ENCODE data around the gene CACFD1. TPM values are rescaled to one million over a fixed set of nuclear protein-coding genes. Genes with fewer than 3 reads are reported as not detected.

Gene CACFD1
- total RNA-seq, 1 experiment from 2014 or later: 10.6 TPM

DNA sequence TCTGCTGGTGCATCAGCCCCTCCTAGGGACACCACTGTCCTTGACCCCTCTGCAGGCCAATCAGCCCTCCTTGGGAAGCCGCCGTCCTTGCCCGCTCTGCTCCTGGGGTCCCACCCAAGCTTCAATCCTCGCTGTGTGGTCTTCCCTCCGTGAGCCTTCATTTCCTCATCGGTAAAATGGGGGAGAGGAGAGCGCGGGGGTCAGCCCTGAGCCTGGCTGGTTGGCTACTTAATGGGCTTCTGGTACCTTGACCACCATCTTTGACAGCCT is 31.8 kb downstream of the CACFD1 start:
- H3K36me3 ChIP-seq (ENCODE audit: insufficient read depth, low read length, poor library complexity, severe bottlenecking): no peaks in the 10 kb centered on the region
- ChIA-PET POLR2A (ENCODE audit: low non-redundant PET) (no interaction called here), CTCF (no interaction called here)
- intact Hi-C loops (cut with micrococcal nuclease; ENCODE audit: unreplicated experiment): no loop called here
- BruUV-seq (replicated peaks): no TSS peak
- no peak for DNase-seq (ENCODE audit: low spot score)
- no peaks in the 10 kb centered on the region for H3K4me1 ChIP-seq (ENCODE audit: insufficient read depth, low read length, poor library complexity, severe bottlenecking)
- H3K9me3 ChIP-seq (ENCODE audit: low read depth, low read length, poor library complexity, severe bottlenecking): no peaks in the 10 kb centered on the region
- H3K27me3 ChIP-seq (replicated peaks; ENCODE audit: insufficient read depth, low read depth, low read length, poor library complexity): no peaks in the 10 kb centered on the region
- H3K27ac ChIP-seq (ENCODE audit: low read depth, low read length, poor library complexity, severe bottlenecking): no peak overlapping the region
- no peak overlapping the region for H3K4me3 ChIP-seq (ENCODE audit: low read depth, low read length, poor library complexity, severe bottlenecking)
- TF ChIP-seq, protein P1, sequence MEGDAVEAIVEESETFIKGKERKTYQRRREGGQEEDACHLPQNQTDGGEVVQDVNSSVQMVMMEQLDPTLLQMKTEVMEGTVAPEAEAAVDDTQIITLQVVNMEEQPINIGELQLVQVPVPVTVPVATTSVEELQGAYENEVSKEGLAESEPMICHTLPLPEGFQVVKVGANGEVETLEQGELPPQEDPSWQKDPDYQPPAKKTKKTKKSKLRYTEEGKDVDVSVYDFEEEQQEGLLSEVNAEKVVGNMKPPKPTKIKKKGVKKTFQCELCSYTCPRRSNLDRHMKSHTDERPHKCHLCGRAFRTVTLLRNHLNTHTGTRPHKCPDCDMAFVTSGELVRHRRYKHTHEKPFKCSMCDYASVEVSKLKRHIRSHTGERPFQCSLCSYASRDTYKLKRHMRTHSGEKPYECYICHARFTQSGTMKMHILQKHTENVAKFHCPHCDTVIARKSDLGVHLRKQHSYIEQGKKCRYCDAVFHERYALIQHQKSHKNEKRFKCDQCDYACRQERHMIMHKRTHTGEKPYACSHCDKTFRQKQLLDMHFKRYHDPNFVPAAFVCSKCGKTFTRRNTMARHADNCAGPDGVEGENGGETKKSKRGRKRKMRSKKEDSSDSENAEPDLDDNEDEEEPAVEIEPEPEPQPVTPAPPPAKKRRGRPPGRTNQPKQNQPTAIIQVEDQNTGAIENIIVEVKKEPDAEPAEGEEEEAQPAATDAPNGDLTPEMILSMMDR (conservative IDR thresholded peaks at IDR 0.05; ENCODE audit: low read depth, low read length): no peak
- TF ChIP-seq EZH2 (IDR thresholded peaks at IDR 0.05; ENCODE audit: borderline replicate concordance, low read depth, low read length, poor library complexity, severe bottlenecking): no peak

DNA sequence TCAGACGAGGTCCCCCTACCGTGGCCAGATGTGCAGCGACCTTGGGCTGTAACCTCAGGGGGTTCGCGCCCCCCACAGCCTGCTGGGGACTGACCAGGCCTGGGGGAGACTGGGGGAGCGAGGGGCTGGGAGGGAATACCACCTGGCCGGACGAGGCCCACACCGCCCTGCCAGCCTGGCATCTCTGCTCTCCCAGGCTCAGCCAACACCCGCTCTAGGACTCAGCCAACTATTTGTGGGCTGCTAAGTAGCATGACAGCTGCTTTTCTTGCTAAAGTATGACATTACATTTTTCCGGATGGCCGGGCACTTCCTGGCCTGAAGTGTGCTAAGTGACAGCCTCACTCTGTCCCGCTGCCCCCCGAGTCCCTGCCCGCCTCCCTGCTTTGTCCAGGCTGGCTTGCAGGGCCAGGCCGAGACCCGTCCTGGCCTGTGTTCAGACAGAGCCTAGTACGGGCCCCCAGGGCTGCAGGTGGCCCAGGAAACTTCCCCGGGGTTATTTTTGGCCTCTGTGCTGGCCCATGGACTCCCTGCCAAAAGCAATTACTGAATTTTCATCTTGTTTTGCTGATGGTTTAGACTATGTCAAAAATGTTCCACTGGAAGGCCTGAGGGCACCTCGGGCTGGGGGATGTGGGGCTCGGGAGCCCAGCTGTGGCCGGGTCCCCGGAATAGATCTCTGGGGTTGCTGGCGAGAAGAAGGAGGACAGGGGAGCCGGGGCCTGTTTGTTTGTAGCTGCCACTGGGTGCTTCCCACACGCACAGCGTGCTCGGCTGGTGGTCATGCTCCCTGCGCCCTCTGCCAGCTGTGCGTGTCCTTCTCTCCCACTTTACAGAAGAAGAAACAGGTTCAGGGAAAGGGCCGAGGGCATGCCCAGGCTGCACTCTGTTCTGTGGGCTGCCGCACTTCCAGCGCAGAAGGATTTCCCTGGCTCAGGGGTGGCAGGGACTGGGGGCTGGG is 32.6 kb downstream of the CACFD1 start:
- H3K4me1 ChIP-seq (ENCODE audit: insufficient read depth, low read length, poor library complexity, severe bottlenecking): no peaks in the 10 kb centered on the region
- POLR2A ChIA-PET (ENCODE audit: low non-redundant PET): no interaction called here
- no peaks in the 10 kb centered on the region for H3K36me3 ChIP-seq (ENCODE audit: insufficient read depth, low read length, poor library complexity, severe bottlenecking)
- peak; percentile 20 for DNase-seq (ENCODE audit: low spot score)
- CTCF ChIA-PET: no interaction called here
- H3K4me3 ChIP-seq (ENCODE audit: low read depth, low read length, poor library complexity, severe bottlenecking): no peak overlapping the region
- no peak overlapping the region for H3K27ac ChIP-seq (ENCODE audit: low read depth, low read length, poor library complexity, severe bottlenecking)
- no peaks in the 10 kb centered on the region for H3K27me3 ChIP-seq (replicated peaks; ENCODE audit: insufficient read depth, low read depth, low read length, poor library complexity)
- no peaks in the 10 kb centered on the region for H3K9me3 ChIP-seq (ENCODE audit: low read depth, low read length, poor library complexity, severe bottlenecking)
- no peak for TF ChIP-seq EZH2 (IDR thresholded peaks at IDR 0.05; ENCODE audit: borderline replicate concordance, low read depth, low read length, poor library complexity, severe bottlenecking)
- TF ChIP-seq, protein P1 (conservative IDR thresholded peaks at IDR 0.05; ENCODE audit: low read depth, low read length): no peak
- no TSS peak for BruUV-seq (replicated peaks)
- intact Hi-C loops (cut with micrococcal nuclease; ENCODE audit: unreplicated experiment): no loop called here

DNA sequence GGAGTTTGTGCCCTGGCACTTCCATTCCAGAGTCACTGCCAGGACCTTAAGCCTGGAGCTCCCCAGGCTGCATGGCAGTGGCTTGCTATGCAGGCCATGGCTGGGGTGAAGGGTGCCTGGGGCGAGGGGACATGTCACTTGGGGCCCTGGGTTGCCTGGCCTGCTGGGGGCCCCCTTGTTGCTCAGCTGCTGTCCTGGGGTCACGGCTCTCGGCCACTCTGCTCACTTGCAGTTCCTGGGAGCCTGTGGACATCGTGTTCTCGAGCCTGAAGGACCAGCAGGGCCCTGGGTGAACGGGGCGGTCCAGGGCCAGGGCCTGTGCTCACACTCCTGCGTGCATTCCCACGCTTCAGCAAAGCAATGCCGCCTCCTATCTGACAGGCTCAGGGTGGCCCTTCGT is 33.6 kb downstream of the CACFD1 start:
- intact Hi-C loops (cut with micrococcal nuclease; ENCODE audit: unreplicated experiment): no loop called here
- POLR2A ChIA-PET (ENCODE audit: low non-redundant PET): no interaction called here
- Histone ChIP-seq H3K36me3 (ENCODE audit: insufficient read depth, low read length, poor library complexity, severe bottlenecking) (no peaks in the 10 kb centered on the region), H3K27me3 (replicated peaks; ENCODE audit: insufficient read depth, low read depth, low read length, poor library complexity) (no peaks in the 10 kb centered on the region), H3K4me3 (ENCODE audit: low read depth, low read length, poor library complexity, severe bottlenecking) (no peak overlapping the region), H3K27ac (ENCODE audit: low read depth, low read length, poor library complexity, severe bottlenecking) (no peak overlapping the region), H3K9me3 (ENCODE audit: low read depth, low read length, poor library complexity, severe bottlenecking) (no peaks in the 10 kb centered on the region), H3K4me1 (ENCODE audit: insufficient read depth, low read length, poor library complexity, severe bottlenecking) (no peaks in the 10 kb centered on the region)
- CTCF ChIA-PET: no interaction called here
- no peak for DNase-seq (ENCODE audit: low spot score)
- no TSS peak for BruUV-seq (replicated peaks)
- TF ChIP-seq, protein P1 (conservative IDR thresholded peaks at IDR 0.05; ENCODE audit: low read depth, low read length): no peak
- TF ChIP-seq EZH2 (IDR thresholded peaks at IDR 0.05; ENCODE audit: borderline replicate concordance, low read depth, low read length, poor library complexity, severe bottlenecking): no peak
